Right ventricle myocardium superior (tissue), 1 donor: ENCODE data around the gene NAAA. TPM values are rescaled to one million over a fixed set of nuclear protein-coding genes. Genes with fewer than 3 reads are reported as not detected.
"Not testable (repeated sequence)": the region's sequence is repeated elsewhere in the genome, so short reads cannot be mapped to it uniquely, and the experiment has no call there.

Source experiments
- ATAC-seq: fragments of 200-7000 bp; cut with Tn5 transposase; one replicate; pipeline ENCODE4 v1.9.1; 2020; ENCODE audit warnings: mild to moderate bottlenecking; ENCODE audit not compliant: poor library complexity
- DNase-seq: peaks from one replicate; pipeline ENCODE4 v3.0.0-alpha.2; 2020
- intact Hi-C: fragments of 100-400 bp; cut with DNase I; formaldehyde crosslinking; loops from one replicate; pipeline ENCODE4 v1.11.2; 2022
- total RNA-seq: library from RNA; stranded (reverse); fragmentation: NEBNext Ultra II Directional; extraction: Animal tissue kit (Norgen Biotek cat#: 25700); gene quantifications from one replicate; pipeline ENCODE4 v1.2.1, GENCODE V29; 2021
- donor health status: DM: no; HTN: yes; CAD: no; lungs with severe emphysema.

NAAA gene
- total RNA-seq, 1 donor from 2014 or later, result 7.4 TPM

DNA sequence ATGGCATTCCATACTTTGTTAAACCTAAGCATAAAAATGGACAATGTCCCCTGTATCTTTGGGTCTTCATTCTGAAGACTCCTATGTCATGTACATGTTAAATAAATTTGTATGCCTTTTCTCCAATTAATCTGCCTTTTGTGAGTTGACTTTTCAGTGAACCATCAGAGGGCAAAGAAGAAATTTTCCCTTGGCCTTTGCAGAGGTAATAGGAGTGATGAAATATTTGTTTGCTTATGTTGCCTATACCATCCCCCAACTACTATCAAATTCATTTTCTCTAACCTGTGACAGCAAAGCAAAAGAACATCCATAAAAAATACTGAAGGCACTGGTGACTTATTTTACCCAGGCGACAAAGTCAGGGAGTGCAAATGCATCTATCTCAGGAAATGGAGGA lies 18.2 kb downstream of the NAAA start:
- intact Hi-C loops, result no loop called here
- no peak for DNase-seq
- ATAC-seq, result no peak

DNA sequence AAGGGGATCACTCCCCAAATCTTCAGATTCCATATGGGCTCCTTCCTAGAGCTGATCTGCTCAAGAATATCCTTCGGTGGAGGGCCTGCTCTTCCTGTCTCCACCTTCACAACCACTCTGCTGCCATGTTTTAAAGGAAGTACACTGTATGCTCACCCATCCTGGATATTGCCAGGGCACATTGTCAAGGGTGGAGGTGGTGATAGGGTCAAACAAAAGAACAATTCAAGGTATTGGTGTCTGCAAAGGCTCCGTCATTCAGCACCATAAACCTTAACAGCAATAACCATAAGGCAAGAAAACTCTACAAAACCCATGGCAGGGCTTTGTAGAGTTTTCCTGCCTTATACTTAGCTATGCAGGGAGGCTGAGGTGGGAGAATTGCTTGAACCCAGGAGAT lies 18.9 kb downstream of the NAAA start:
- no peak for ATAC-seq
- intact Hi-C loops, result no loop called here
- DNase-seq, result no peak

DNA sequence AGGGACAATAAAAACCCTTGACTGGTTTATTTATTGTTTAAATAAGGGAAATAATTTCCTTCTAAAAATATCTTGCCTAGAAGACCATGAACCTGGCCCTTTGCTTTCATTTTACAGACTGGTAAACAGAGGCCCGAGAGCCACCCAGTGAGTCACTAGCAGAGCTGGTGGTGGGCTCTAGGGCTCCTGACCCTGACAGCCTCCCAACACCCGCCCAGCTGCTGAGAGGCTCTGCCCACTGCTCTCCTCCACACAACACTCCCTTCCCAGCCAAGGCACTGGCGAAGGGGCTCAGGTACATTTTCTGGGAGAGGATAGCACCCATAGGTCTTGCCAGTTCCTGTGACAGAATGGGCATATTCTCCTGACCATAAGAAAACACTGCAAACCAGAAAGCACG lies 20.5 kb downstream of the NAAA start:
- ATAC-seq, result no peak
- DNase-seq, result no peak
- intact Hi-C loops, result no loop called here

DNA sequence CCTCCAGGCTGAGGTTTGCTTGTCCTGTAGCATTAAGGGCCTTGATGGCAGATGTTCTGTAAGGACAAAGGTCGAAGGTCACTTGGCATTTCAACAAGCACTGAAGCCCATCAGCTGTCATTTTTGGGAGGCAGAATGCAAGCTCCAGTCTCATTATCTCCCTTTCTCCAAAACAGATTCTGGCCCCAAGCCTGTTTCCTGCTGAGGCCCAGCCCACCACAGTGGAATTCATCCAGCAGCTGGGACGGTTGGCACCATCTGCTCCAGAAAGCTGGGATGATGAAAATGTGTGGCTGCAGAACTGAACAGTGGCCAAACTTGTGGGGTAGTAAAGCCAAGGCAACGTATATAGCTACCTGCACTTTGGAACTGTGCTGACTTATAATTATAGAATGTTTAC lies 20.9 kb downstream of the NAAA start:
- intact Hi-C loops, result loop anchor here (10.0 kb wide), 1 partner anchor 145 kb away; no protein-coding TSS in a partner anchor
- peak; percentile 53 for ATAC-seq
- DNase-seq, result no peak

DNA sequence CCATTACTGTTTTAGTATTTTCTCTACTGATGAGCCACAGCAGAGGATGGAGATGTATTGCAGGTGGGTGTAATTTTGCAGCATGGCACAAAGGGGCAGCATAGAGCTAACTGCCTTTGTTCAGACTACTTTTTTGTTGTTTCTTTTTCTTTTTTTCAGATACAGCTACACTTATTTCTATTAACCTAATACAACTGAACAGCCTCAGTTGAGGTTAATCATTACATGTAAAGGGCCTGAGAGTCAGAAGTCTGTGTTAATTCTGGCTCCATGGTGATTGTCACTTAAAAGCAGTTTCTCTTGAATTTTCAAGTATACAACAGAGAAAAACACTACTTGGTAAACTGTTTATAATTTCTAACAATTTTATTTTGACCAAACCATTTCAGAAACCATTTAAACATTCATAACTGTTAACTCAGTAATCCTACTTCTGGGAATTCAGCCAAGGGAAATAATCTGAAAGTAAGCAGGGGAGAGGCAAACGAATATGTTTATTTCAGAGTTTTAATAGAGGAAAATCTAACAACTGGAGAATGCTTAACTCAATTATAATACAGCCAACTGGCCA lies 24.6 kb downstream of the NAAA start:
- DNase-seq (no peak), ATAC-seq (peak; percentile 60)
- intact Hi-C loops, result loop anchor here (10.0 kb wide), 1 partner anchor 149 kb away; no protein-coding TSS in a partner anchor

DNA sequence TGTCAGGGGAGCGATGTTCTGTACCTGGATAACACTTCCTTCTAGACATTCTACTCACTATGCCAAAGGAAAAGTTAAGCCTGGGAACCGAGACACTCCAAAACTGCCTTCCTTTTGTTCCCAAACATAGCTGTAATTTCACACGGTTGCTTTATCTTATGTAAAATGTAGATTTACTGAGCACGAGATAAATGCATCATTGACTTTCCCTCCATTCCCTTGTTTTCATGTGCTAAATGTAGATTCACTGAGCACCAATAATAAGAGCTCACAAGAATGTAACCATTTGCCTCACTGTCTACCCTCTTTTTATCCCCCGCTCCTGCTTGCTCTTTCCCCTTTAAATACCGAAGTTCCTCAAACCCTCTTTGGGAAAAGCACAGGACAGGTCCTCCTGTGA lies 27.8 kb downstream of the NAAA start:
- no peak for DNase-seq
- intact Hi-C loops, result loop anchor here (10.0 kb wide), 1 partner anchor 152 kb away; no protein-coding TSS in a partner anchor
- no peak for ATAC-seq

DNA sequence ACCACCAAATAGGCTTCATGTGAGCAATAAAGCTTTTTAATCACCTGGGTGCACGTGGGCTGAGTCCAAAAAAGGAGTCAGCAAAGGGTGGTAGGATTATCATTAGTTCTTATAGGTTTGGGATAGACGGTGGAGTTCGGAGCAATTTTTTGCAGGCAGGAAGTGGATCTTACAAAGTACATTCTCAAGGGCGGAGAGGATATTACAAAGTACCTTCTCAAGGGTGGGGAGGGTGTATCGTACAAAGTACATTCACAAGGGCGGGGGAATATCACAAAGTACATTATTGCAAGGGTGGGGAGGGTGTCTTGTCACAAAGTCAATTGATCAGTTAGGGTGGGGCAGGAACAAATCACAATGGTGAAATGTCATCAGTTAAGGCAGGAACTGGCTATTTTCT lies 30.0 kb downstream of the NAAA start:
- ATAC-seq, DNase-seq: not testable (repeated sequence)

DNA sequence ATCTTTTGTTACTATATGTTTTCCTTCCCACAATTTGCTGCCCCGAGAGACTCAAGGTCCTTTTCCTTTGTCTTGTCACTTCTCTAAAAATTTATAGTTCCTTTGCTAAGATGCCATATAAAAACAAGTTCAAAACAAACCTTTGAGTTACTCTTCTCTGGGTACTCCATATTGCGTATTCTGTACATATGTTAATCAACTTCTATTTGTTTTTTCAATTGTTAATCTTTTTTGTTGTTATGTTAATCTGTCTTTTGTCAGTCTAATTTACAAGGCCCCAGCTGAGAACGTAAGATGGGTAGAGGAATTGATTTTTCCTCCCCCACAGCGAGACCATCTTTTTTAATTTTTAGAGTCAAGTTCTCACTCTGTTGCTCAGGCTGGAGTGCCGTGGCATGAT lies 31.4 kb downstream of the NAAA start:
- ATAC-seq (no peak), DNase-seq (no peak)
- intact Hi-C loops, result no loop called here

More for the DNA sequence above, 30.0 kb downstream of the NAAA start:
- intact Hi-C loops, result loop anchor here (10.0 kb wide), 1 partner anchor 154 kb away; no protein-coding TSS in a partner anchor

DNA sequence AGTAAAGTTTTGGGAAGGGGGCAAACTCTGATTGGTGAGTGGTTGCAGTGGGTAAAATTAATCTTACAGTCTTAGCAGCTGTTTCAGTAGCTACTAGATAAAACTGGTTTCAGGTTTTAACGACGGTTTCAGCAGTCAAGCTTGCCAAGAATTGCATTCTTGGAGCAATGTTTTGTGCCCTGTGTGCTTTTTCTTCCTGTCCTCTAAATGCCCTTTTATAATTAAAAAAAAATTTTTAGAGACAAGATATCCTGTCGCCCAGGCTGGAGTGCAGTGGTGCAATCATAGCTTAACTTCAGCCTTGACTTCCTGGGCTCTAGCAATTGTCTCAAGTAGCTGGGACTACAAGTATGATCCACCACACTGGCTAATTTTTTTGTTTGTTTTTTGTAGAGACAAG lies 32.3 kb downstream of the NAAA start:
- intact Hi-C loops, result no loop called here
- DNase-seq, result no peak
- ATAC-seq, result no peak

DNA sequence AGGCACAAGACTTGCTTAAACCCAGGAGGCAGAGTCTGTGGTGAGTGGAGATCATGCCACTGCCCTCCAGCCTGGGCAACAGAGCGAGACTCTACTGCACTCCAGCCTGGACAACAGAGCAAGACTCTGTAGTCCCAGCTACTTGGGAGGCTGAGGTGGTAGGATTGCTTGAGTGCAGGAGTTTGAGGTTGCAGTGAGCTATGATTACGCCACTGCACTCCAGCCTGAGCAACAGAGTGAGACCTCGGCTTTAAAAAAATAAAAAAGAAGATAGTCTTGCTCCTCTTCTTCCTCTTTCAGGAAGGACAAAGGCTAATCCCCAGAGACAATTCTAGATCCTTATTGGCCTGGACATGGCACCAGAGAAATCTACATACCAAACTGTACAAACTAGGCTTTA lies 32.8 kb downstream of the NAAA start:
- intact Hi-C loops, result no loop called here
- ATAC-seq (no peak), DNase-seq (no peak)

DNA sequence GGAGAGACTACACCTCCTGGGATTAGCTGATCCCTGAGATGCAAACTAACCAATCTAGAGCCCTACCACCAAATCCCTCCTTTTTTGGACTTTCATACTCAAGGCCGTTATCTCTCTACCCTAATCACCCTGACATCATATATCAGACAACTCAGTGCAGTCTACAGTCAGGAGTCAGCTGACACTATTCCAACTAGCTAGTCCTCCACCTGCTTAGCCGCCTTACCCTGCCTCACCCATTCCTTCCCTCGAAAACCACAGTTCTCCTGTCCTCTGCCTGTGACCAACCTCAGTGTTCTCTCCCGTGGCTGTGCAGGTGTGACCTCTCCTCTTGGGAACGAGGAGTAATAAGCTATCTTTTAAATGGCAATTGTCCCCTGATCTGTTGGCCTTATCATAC lies 36.7 kb downstream of the NAAA start:
- intact Hi-C loops, result no loop called here
- no peak for ATAC-seq
- DNase-seq, result no peak

DNA sequence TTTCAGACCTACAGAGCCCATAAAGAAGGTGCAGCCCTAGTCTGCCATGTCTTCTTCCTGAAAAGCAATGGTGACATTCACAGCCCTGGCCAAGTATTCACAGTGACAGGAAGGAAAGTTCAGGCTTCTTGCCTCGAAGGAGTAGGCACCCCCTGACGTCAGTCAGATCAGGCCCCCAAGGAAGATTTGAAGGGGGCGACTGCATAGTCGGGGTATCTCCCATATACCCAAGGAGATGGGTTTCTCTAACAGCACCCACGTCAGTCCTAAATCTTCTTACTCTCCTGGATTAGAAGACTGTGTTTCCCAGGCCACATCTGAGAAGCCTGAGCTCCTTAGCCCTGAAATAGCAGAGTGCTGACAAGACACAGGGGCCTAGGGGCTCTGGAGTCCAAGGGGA lies 38.5 kb downstream of the NAAA start, which contains the start of gene PPEF2:
Gene PPEF2 (minus strand): TSS at position 101 of the 400 bp plus-strand sequence. CDS start 6,127 bp downstream, outside the sequence.
- intact Hi-C loops, result no loop called here
- no peak for DNase-seq
- ATAC-seq, result no peak

DNA sequence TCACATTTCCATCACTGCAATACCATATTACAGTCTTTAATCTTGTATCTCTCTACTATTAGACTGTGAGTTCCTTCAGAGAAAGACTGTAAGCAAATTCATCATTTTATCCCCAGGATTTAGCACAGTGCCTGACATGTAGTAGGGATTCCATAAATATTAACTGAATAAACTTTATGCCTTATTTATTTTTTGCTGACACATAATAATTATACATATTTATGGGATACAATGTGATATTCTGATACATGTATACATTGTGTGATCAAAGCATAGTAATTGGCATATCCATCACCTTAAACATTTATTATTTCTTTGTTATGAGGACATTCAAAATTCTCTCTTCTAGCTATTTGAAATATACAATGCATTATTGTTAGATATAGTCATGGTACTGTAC lies 42.3 kb downstream of the NAAA start:
- intact Hi-C loops, result no loop called here
- ATAC-seq (no peak), DNase-seq (no peak)

DNA sequence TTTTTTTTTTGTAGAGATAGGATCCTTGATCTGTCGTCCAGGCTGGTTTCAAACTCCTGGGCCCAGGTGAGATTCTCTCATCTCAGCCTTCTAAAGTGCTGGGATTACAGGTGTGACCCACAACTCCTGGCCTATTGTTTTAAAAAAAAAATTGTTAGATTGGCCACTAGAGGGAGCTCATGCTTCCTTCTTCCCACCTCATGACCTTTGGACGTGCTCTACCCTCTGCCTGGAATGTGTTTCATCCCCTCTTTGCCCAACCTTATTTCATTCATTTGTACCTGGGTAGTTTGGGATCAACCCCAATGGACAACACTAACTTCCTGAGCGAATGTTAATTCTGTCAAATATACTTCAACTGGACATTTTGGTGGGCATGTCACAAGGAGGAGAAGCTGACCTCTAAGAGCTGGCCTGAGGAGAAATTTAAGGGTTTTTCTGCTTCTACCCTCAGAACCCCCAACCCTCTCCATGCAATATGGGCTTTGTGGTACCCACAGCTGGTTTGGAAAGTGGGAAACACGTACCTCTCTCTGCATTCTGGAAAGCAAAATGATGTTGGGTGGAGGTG lies 45.0 kb downstream of the NAAA start:
- DNase-seq (no peak), ATAC-seq (no peak)
- intact Hi-C loops, result no loop called here

DNA sequence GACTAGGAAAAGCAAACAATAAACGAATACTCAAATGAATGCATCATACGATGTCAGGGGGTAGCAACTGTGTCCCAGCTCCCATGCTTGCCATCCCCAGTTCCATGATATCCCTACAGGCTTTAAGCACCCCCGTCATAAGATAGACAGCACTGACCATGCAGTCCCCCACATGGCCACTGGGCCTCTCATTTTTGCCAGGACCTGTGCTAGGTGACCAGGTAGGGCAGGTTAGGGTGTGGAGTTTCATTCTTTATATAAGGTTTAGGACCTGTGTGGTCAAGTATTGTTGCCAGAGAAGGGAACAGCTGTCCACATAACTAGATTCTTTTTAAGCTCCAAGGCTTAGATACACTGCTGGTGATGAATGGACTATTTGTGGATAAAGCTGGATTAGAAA lies 48.3 kb downstream of the NAAA start:
- ATAC-seq (no peak), DNase-seq (no peak)
- intact Hi-C loops, result no loop called here

DNA sequence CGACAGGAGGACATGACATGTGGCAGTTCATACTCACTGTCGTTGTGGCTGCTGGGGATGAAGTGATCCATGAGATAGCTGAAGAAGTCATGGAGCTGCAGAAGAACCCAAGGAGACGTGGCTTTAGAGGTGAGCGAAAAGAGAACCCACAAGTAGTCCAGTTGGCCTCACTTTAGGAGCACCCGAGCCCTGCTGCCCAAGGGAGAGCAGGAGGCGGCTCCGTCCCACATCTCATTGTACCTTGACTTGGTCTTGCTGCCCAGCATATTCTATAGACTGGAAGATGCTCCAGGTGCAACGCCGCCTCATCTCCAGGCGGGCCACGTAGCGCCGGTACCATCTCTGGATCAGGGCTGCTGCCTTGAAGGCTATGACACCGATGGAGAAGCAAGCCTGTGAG lies 49.2 kb downstream of the NAAA start:
- intact Hi-C loops, result no loop called here
- ATAC-seq (no peak), DNase-seq (no peak)

DNA sequence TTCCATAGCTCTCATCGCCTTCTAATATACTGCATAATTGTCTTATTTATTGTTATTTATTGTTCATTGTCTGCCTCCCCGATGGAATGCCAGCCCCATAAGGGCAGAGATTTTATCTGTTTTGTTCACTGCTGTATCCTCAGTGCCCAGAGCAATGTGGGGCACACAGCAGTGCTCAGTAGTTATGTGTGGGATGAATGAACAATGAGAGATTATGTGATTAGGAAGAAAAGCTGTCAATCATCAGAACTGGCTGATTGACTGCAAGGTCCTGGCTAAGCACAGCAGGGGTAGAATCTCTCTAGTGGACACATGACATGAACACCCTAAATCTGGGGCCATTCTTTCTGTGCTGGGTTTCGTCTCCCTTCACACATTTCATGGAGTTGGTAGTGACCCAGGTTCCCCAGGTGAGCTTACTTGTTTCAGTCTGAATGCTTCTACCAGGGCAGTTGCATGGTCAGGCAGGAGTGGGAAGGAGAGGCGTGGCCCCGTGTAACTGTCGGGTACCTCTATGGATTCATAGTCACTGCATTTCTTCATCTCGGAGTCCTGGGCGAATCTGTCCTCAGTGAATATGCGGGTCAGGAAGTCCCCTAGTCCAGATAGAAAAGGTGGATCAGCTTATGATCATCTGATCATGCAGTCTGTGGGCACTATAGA lies 51.1 kb downstream of the NAAA start:
- ATAC-seq (no peak), DNase-seq (no peak)
- intact Hi-C loops, result no loop called here

DNA sequence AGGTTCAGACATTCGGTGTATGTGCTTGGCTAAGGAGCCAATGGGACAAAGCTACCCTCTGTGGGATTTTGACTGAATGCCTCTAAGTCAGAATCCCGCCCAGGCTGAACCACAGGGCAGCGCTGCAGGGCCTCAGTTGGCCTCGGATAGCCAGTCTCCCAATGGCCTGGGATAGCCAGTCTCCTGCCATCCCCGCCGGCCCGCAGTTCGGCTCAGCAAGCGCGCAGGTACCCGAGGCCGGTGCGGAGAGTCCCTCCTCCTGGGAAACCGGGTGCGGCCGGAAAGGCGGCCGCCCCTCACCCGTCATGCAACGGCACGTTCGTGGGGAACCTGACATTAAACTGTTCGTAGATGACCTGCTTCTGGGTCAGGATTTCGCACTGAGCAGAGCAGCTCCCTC lies 54.7 kb downstream of the NAAA start:
- ATAC-seq (no peak), DNase-seq (no peak)
- intact Hi-C loops, result no loop called here

DNA sequence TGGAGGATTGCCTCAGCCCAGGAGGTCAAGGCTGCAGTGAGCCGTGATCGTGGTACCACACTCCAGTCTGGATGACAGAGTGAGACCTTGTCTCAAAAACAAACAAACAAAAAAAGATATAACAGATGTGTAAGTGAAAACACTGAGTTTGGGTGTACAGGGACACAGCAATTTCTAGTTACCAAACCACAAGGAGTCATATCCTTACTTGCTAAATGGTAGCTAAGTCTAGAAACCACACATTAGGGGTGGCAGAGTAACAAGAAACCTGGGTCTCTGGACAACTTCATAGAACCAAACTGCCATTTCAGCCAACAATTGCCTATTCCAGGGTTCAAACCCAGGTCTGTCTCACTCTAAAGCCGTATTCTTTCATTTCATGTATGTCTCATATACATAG lies 59.3 kb downstream of the NAAA start:
- no peak for DNase-seq

DNA sequence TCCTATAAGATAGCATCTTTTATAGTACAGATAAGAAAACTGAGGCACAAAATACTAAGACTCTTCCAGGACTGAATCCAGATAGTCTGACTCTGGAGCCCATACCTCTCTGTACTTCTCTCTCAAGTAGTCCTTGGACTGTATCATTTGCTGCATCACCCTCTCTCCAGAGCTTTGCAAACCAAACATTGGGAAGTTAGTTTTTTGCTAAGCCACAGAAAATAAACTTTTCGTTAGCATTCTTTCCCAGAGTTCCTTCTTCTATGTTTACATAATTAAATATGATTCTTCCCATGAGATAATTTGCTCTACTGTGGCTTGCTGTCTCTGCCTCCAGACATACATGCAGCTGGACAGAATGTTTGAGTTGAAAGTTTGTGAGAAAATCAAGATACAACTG lies 60.5 kb downstream of the NAAA start:
- no peak for DNase-seq
- intact Hi-C loops, result no loop called here
- ATAC-seq, result no peak

More for the DNA sequence above, 59.3 kb downstream of the NAAA start:
- no peak for ATAC-seq
- intact Hi-C loops, result no loop called here
